GM19455 (cell line): ENCODE results near the gene SLC44A3.
A peak's percentile ranks its signal among the peaks of the same experiment; 100 is the strongest.

Experiments
- ATAC-seq: cut with Tn5 transposase; IDR thresholded peaks from one replicate; pipeline ENCODE4 v1.9.1; 2021; ENCODE audit not compliant: unreplicated experiment

SLC44A3 gene

GRCh38 chr1:94819945-94820746 is at the start of gene SLC44A3:
Gene SLC44A3 (plus strand): TSS chr1:94820357. CDS start chr1:94820452, 95 bp downstream.
- no peak for ATAC-seq

- ATAC-seq = no peak
These were observed 47.9 kb upstream of the SLC44A3 start for GRCh38 chr1:94772230-94772641.

- no peak for ATAC-seq
These were observed 47.3 kb upstream of the SLC44A3 start for GRCh38 chr1:94772845-94773244.

- no peak for ATAC-seq
These were observed 46.8 kb upstream of the SLC44A3 start for GRCh38 chr1:94773296-94773809.

GRCh38 chr1:94773931-94774422 is 46.2 kb upstream of the SLC44A3 start:
- ATAC-seq = no peak

GRCh38 chr1:94776474-94776873 is 43.7 kb upstream of the SLC44A3 start:
- ATAC-seq = no peak

GRCh38 chr1:94777281-94777680 is 42.9 kb upstream of the SLC44A3 start:
- no peak for ATAC-seq

- ATAC-seq = no peak
These were observed 41.3 kb upstream of the SLC44A3 start for GRCh38 chr1:94778808-94779207.

- ATAC-seq = no peak
These were observed 36.6 kb upstream of the SLC44A3 start for GRCh38 chr1:94783342-94784189.

GRCh38 chr1:94784190-94784515 is 36.0 kb upstream of the SLC44A3 start:
- ATAC-seq = no peak

- no peak for ATAC-seq
These were observed 32.5 kb upstream of the SLC44A3 start for GRCh38 chr1:94787691-94788090.

GRCh38 chr1:94790246-94790645 is 29.9 kb upstream of the SLC44A3 start:
- no peak for ATAC-seq

- no peak for ATAC-seq
These were observed 29.5 kb upstream of the SLC44A3 start for GRCh38 chr1:94790670-94791069.

- peak; percentile 93 for ATAC-seq
These were observed 27.5 kb upstream of the SLC44A3 start for GRCh38 chr1:94792473-94793295.

- ATAC-seq = no peak
These were observed 26.9 kb upstream of the SLC44A3 start for GRCh38 chr1:94793296-94793656.

GRCh38 chr1:94795434-94795833 is 24.7 kb upstream of the SLC44A3 start:
- ATAC-seq = no peak

- no peak for ATAC-seq
These were observed 23.9 kb upstream of the SLC44A3 start for GRCh38 chr1:94796266-94796665.

GRCh38 chr1:94797291-94797690 is 22.9 kb upstream of the SLC44A3 start:
- ATAC-seq = no peak

GRCh38 chr1:94798054-94798453 is 22.1 kb upstream of the SLC44A3 start:
- no peak for ATAC-seq

- ATAC-seq = no peak
These were observed 21.7 kb upstream of the SLC44A3 start for GRCh38 chr1:94798462-94798861.

- no peak for ATAC-seq
These were observed 21.0 kb upstream of the SLC44A3 start for GRCh38 chr1:94799206-94799605.
